ENCODE data around the gene SYT1.
A peak's percentile ranks its signal among the peaks of the same experiment; 100 is the strongest.

The SYT1 gene

DNA sequence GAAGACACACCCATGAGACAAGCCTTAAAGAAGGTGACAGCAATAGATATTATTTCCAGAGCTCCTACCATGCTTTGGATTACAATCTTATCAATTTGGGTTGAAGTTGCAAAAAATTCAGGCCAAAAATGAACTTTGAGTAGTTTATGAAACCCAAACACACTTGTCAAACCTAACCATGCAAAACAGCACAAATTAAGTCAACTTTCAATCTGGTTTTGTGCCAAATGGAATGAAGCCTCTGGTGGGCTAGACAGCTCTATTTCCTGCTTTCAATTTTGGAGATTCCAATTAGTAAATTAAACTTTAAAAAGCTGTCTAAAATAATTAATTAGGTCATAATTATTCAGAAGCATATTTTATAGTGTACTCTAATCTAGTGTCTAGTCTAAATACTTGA, 203.4 kb downstream of the SYT1 start:
- no peak for DNase-seq

DNA sequence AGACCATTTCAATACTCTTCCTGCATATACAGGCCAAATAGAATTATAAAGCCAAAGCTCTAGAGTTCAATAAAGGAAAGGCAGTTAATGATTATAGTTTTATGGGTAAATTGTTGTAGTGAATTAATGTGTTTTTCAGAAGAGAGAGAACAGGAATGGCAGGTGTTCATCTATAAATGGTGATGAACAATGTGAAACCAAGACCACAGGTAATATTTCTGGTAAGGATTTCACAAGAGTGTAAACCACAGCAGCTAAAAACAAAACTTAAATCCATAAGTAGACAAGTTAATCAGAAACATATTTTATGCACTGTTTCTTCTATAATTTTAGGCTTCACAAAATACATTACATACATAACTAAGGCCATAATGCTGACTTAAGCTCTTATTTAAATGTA, 204.4 kb downstream of the SYT1 start:
- no peak for DNase-seq

DNA sequence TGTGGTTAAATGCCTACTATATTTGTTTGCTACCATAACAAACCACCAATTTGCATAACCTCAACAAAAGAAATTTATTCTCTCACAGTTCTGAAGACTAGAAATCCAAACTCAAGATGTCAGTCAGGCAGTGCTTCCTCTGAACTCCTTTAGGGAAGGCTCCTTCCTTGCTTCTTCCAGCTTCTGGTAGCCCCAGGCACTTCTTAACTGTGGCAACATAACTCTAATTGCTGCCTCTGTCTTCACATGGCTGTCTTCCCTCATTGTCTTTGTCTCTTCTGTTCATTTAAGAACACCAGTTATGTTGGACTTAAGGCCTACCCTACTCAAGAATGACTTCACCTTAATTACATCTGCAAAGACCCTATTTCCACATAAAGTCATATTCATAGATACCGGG, 206.9 kb downstream of the SYT1 start:
- DNase-seq: no peak

DNA sequence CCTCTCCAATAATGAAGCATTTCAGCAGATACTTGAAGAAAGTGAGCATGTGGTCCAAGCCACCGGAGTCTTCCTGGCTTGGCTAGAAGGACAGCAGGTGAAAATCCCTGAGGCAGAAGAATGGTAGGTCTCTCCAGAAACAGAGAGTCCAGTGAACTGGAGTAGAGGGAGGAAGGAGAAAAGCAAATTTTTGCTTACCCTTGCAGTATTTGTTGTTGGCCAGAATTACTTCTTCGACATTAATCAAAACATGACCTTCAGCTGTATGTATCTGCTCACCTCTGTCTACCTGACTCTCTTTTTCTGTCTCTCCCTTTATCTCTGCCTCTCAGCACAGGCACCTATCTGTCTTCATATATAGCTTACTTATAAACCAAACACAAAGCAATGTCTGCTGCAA, 208.9 kb downstream of the SYT1 start:
- DNase-seq: no peak

DNA sequence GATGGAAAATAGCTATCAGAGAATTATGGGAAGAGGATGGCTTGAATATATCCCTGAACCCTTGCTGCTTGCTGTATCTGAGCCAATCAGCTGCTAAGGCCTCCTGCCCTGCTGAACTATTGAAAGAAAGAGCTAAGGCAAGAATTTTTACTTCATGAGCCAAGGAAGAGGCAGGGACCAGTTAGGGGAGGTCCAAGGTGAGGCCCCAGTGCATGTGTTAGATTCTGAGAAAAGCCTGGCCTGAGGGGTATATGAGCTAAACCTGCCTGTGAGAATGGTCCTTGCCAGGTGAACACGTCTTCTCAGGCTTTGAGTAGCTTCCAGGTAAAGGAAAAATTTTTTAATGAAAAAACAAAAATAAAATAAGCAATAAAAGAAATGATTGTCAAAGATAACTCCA, 218.0 kb downstream of the SYT1 start:
- DNase-seq: no peak

DNA sequence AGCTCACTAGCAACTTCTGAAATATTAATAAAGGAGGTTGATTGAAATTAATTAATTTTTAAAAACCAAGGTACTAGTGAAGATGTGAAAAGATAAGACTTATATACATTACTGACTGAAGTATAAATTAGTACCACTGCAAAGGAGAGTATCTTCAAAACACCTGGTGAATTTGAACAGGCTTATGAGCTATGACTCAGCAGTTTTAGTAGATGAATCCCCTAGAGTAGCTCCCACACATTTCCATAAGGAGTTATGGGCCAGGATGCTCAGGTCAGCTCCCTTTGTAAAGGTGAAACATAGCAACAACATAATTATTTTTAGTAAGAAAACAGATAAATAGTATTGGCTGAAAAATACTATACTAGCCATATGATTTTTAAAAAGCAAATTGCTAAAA, 218.6 kb downstream of the SYT1 start:
- peak; percentile 7 for DNase-seq

DNA sequence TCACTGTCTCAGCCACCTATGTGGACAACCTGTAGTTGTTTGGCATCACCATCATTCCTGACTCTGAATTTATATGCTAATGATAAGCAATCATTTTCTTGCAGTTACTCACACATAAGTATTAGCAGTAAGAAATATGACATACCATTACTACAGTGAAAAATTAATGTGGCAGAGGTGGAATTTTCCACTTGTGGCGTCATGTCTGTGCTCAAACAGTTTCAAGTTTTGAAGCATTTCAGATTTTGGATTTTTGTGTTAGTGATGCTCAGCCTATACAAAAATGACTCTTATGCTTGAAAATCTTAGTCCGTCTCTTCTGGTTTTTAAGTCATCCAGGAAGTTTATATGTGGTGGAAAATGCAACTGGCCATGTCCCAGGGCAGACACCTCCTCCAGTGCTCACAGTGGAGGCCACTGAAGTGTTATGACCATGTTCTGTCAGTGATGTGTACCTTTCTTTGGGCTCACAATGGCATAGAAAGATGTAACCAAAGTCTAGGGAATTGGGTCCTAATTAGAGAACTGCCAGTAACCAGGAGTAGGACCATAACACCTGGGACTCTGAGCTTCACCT, 220.6 kb downstream of the SYT1 start:
- DNase-seq: no peak

DNA sequence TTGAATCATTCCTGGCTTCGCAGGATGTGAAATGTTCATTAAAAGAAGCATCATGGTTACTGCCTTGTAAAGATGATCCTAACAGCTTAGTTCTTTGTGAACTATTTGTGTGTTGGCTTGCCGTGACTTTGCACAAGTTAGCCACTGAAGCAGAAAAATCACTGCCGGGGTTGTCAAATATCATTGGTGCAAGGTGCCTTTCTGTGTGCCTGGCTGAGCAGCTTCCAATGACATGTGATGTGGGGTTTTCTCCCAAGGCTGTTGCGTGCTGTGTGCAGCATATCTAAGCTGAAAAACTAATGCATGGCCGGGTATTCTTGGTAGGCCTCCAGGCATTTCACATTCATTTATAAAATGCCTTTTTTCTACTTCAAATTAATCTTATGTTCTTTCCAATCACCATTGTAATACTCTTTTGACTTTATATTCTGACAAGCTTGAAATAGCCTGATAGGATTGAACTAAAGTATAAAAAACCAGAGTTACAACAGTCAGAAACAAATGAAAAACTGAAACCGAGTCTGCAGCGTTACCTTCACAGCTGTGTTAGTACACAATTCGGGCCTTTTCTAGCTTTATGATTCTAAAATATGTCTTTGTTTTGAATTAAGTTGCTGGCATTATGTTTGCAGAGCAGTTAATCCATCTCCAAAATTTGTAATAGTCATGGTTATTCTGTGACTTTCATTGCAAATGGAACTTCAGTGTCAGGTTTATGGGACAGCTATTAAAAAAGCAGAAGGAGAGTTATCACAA, 222.1 kb downstream of the SYT1 start:
- DNase-seq: no peak

DNA sequence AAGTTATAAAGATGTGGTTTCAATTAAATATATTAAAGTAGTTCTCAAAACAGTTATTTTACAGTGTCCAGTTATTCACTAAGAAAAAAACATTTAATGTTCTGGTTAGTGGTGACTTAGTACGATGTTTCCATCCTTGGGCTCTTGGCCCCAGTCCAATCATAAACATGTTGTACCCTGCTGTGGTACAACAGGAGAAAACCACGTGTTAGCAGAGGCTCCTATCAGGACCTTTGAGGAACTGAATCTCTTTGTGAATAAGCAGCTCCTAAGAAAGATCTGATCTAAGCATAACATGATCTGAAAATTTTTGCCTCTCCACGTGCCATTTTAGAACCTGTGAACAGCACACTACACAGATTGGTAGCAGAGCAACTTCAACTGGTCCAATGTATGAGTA, 234.0 kb downstream of the SYT1 start:
- no peak for DNase-seq

DNA sequence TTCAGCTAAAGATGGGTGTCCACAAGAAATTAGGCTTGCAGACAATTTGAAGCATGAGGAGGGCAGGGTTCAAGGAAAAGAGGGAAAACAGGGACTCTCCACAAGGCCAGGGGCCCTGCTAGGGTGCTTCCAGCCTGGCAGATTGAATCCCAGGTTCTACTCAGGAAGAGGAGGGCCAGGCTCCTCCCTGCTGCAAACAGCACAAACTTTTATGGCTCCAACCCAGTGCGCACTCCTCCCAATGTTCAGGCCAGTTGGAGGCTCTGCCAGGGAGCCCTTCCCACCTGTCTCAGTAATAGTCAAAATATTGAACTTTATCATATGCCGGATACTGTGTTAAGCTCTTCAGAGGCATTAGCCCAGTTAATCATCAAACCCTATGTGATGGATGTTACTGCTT, 244.4 kb downstream of the SYT1 start:
- no peak for DNase-seq

DNA sequence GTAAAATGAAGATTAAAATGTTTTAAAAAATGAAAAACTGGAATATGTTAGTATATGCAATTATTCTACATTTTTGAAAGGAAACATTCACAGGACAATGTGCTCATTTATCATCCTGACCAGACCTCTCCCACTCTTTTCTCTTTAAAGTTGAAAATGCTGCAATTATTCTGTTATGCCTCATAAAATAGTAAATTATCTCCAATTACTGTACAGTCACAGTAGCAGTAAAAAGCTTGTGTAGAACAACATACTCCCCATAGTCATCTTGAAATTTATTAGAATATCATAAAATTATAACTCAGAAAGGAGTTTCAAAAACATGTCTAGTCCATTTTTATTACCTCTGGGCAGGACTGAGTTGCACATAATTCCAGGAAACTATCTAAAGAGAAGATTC, 250.3 kb downstream of the SYT1 start:
- no peak for DNase-seq

DNA sequence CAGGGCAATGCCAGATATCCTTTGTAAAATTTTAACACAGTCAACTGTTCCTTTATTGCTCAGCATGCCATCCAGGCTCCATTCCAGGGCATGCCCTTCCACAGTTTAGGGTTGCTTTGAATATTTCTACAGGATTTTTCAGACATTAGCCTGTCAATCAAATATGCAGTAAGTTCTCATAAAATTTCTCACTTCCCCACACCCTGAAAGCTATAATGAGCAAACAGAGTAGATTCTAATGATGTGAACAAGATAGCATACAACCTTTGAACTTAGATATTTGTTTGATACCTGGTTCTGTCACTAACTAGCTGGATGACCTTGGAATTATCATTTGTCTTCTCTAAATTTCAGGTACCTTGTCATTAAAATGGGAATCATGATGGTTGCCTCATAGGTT, 251.2 kb downstream of the SYT1 start:
- DNase-seq: no peak

DNA sequence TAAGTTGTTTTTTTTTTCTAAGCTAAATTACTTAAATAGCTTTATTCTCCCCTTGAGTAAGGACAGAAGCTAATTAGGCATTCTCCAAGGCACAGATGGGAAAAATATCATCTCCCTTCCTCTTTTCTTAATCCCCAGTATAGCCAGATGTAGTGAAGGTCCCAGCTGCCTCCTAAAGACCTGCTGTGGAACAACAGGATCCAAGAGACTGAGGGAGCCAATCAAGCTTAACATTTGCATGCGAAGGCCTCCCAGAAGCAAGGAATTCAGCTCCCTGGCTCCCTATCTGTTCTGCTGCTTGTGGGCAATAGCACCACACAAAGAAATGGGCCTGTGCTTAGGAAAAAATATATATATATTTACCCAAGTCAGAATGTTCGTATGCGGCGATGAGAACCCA, 255.2 kb downstream of the SYT1 start:
- DNase-seq: no peak

DNA sequence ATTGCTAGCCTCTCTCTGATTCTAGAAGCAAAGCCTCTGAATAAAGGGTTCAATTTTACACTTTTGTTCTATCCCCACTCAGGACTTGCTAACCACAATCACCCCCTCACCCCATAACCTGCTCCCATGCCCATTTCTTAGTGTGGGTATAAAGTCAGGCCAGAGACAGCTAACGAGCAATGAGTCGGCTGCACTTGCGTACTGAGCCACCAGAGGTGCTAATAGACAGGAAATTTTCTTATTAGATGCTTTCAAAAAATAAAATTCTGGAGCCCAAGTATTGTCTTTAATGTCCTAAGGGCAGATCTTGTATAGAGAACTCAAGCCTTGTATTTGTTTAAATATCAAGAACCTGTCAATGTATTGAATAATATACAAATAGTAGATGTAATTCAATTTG, 256.9 kb downstream of the SYT1 start:
- DNase-seq: no peak

DNA sequence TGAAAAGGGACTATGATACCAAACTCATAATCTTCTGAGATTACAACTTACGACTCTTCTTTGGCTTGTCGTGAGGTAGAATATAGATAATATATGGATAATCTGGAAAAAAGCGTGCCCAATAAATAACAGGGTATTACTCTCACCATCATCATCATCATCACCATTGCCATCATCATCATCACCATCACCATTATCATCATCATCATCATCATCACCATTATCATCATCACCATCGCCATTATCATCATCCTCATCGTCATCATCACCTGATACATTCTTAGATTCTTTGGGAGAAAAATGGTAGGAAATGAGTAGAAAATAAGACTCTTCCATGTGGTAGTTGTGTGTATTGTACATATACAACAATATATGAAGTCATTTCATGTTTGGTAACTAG, 259.8 kb downstream of the SYT1 start:
- no peak for DNase-seq

DNA sequence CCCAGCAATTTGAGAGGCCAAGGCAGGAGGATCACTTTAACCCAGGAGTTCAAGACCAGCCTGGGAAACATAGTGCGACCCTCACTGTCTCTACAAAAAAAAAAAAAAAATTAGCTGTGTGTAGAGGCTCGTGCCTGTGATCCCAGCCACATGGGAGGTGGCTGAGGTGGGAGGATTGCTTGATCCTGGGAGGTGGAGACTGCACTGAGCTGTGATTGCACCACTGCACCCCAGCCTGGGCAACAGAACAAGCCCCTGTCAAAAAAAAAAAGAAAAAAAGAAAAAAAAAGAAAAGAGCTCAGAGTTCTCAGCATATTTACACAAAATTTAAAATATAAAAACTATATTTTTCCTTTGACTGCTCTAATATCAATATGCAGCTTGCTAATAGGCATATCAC, 260.8 kb downstream of the SYT1 start:
- DNase-seq: no peak

DNA sequence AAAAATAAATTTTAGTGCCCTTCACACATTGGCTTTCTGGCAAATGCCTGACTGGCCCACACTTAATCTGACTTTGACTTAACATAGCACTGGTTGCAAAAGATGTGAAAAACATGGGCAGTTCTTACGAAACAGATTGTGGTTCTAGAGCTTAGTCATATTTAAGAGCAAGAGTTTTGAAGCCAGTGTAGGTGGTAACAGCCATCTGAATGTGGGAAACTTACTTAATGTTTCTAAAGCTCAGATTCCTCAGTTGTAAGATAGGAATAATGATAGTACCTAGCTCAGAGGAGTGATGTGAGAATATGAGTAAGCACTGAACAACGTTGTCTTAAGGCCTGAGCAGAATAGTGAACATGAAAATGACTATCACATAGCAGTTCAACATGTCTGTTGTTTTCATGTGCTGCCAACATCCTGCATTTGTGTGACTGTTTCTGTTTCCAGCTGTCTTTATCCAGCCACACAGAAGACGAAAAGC, 262.7 kb downstream of the SYT1 start:
- DNase-seq: no peak

DNA sequence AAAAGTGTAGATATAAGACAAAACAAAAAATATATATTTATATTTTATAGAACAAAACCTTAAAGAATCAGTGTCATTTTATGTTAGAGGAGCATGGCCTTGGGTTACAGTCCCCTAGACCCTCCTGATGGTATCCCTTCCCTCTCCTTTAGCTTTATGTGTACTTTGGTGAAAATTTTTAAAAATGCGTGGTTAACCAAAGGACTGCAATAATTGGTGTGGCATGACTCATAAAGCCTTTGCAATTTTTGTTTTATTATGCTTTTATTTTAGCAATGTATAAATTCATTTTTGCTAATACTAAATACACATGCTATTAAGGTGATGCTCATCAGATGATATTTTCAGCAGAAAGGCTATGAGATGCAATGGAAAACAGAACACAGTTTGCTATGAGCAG, 264.4 kb downstream of the SYT1 start:
- DNase-seq: no peak

DNA sequence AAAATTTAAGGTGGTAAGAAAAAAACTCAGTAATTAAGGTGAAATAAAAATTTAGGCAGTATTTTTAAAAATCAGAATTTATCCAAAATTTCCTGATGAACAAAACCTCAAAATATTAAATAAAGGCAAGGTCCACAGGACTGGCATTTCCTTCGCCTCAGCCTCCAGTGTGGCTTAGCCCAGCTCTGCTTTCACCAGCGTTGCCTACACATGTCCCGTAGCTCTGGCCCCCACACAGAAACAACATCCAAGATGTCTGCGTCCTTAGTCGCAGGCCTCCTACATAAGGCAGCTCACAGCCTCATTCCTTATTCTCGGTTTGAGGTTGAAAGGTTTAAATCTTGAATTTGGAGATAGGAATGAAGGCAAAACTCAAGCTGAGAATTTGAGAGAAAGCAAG, 274.3 kb downstream of the SYT1 start:
- no peak for DNase-seq

DNA sequence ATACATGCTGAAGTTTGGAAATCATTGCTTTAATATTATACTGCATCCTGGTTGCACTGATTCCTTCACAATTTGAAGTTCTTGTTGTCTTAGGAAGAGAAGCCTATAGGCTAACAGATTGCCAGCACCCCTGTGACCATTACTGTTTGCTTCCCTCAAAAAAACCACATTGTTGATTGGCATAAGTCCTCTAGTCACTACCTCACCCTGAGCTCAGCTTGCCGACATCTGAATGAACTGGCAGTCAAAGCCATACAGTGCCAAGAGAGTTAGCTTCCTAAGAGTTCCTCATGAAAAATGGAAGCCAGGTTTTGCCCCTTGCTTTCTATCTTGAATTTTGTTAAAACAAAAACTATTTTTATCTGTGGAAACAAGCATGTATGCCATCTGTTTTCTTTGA, 276.1 kb downstream of the SYT1 start:
- DNase-seq: no peak

DNA sequence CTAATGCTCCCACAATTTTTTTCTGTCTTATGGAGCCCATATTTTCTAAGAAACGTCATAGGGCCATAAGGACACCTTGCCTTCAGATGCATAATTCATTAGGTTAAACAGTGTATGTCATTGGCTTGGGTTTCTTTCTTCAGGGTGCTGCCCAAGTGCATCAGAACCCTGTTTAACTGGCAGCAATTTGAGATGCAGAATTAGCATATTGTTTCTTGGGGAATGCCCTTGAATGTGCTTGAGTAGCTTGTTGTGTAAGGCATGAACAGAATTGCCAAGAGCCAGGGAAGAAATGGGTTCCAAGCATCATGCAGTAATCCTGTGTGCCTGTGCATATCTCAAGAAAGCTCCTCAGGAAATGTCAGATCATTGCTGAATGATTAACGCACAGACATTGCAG, 277.2 kb downstream of the SYT1 start:
- no peak for DNase-seq

DNA sequence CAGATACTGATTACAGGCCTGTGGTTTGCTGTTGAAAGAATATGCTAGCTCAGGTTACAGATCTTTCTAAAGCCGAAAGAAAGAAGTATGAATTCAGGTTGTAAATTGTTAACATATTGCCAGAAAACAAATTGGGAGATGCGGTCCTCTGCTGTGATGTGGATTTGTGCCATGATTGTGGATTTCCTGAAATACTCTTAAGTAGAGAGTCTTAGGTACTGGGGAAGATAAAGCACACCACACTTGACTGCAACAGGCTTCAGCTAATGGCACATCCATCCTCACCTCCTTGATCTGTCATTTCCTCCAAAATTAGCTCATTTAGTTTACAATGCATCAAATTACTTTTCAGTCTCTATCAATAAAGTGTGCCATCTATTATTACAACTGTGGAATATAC, 279.2 kb downstream of the SYT1 start:
- peak; percentile 37 for DNase-seq

DNA sequence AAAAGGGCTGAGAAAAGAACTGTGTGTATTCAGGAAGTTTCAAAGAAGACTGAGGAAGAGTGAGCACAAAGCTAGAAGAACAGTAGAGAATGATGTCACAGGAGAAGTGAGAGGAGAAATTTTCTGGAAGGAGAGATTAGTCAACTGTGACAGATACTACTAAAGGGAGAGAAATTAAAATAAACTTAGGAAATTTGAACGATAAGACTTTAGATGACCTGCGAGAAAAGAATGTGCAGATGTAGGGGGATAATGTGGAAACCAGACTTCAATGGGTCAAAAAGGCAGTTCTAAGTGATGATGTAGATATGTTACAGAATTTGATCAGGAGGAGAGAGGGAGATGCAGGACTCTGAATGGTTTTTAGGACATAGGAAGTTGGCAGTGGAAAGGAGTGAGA, 287.4 kb downstream of the SYT1 start:
- no peak for DNase-seq

DNA sequence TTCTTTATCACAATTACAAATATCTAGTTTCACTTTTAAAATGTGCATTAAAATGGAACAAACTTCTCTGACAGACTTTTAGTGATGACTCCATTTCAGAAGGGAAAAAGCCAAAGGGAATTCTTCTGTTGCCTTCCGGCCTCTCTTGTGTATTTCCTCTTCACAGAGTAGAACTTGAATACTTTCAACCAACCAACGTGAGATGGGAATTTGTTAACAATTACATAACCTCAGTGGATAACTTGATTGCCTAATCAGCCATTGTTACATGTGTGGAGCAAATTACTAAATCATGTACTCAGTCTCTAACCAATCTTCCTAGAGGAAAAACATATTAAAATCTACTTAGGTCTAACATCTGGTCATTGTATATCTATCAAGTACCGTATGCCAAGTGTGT, 291.1 kb downstream of the SYT1 start:
- no peak for DNase-seq

DNA sequence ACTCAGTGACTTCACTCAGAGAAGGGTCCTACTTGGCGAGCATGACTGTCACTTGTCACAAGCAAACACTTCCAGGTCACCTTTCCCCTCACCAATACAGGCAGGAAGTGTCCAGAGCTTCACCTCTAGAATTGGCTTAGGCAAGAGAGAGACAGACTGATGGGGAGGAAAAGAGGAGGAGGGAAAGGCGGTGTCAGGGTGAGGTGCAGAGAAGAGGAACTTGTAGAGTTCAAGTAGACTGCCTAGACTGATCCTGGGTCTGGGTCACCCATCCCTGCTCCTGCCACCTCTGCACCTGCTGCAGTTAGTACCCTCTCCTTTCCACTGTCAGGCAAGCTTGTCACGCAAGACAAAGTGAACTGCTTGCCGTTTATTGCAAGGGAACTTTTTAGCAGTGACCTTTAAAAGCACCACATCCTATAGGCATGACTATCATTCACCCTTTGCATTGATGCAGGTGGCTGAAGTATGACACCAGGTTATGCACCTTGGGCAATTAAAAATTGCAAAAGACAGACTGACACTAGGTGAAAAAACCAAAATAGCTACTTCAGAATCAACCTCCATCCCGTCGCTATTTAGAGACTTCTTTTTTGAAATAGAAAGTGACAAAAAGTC, 292.4 kb downstream of the SYT1 start:
- no peak for DNase-seq
